CD14-positive monocyte (primary cell): ENCODE results near the gene EML4. TPM values are rescaled to one million over a fixed set of nuclear protein-coding genes. Genes with fewer than 3 reads are reported as not detected.

Experiments used
- DNase-seq, 3 donors: peaks; one replicate each; pipeline ENCODE4 v3.0.0-alpha.2; 2011 to 2022
- H2AFZ ChIP-seq: 2 replicates; pipeline ENCODE4 v1.6.0; 2012; ENCODE audit warnings: mild to moderate bottlenecking, low read depth, low read length, inconsistent platforms; ENCODE audit not compliant: insufficient read depth, poor library complexity, severe bottlenecking
- H3K27ac ChIP-seq, 2 donors: 1 replicate in 1 of 2; 2 replicates in 1 of 2; pipeline ENCODE4 v1.5.1; 2012 to 2013; ENCODE audit warnings: low read length in 2 of 2, control low read depth in 1 of 2, inconsistent platforms in 1 of 2, low read depth in 1 of 2, mild to moderate bottlenecking in 1 of 2
- H3K27me3 ChIP-seq, 2 donors: one replicate each; pipeline versions ENCODE4 v1.6.0 to v1.6.1; 2011 to 2013; ENCODE audit warnings: low read length in 2 of 2; ENCODE audit not compliant: control insufficient read depth in 2 of 2, insufficient read depth in 2 of 2
- H3K36me3 ChIP-seq, 2 donors: replicated peaks in 1 of 2; 1 replicate in 1 of 2; 2 replicates in 1 of 2; pipeline versions ENCODE4 v1.5.1 to v1.6.1; 2012 to 2013; ENCODE audit warnings: low read length in 2 of 2, control low read depth in 1 of 2, inconsistent platforms in 1 of 2, mild to moderate bottlenecking in 1 of 2; ENCODE audit not compliant: insufficient read depth in 2 of 2, control insufficient read depth in 1 of 2
- H3K4me1 ChIP-seq, 2 donors: 1 replicate in 1 of 2; 2 replicates in 1 of 2; pipeline versions ENCODE4 v1.5.1 to v1.6.1; 2012 to 2013; ENCODE audit warnings: low read length in 2 of 2, control low read depth in 1 of 2, inconsistent platforms in 1 of 2, mild to moderate bottlenecking in 1 of 2, moderate library complexity in 1 of 2; ENCODE audit not compliant: insufficient read depth in 2 of 2, control insufficient read depth in 1 of 2
- H3K4me2 ChIP-seq: replicated peaks from 2 replicates; pipeline ENCODE3; 2012; ENCODE audit warnings: low read length, moderate library complexity, mild to moderate bottlenecking; ENCODE audit not compliant: poor library complexity, severe bottlenecking; ENCODE audit errors: extremely low read depth
- H3K4me3 ChIP-seq, 3 experiments: fragments of 200-600 bp in 1 of 3; sonication (generic) in 1 of 3; replicated peaks in 1 of 3; 1 replicate in 2 of 3; 2 replicates in 1 of 3; pipeline ENCODE4 v1.5.1; 2011 to 2013; ENCODE audit warnings: low read length in 3 of 3, mild to moderate bottlenecking in 3 of 3, control low read depth in 2 of 3, low read depth in 2 of 3, inconsistent platforms in 1 of 3, moderate library complexity in 1 of 3
- H3K79me2 ChIP-seq: 2 replicates; pipeline ENCODE4 v1.6.0; 2012; ENCODE audit warnings: mild to moderate bottlenecking, control low read depth, inconsistent platforms, low read length, moderate library complexity; ENCODE audit not compliant: insufficient read depth
- H3K9ac ChIP-seq: 2 replicates; pipeline ENCODE4 v1.6.0; 2017; ENCODE audit warnings: low read length, mild to moderate bottlenecking; ENCODE audit not compliant: insufficient read depth, poor library complexity, severe bottlenecking
- H3K9me3 ChIP-seq, 2 donors: replicated peaks in 1 of 2; 1 replicate in 1 of 2; 2 replicates in 1 of 2; pipeline versions ENCODE4 v1.5.1 to v1.6.1; 2012 to 2013; ENCODE audit warnings: low read length in 2 of 2, control low read depth in 1 of 2; ENCODE audit not compliant: control insufficient read depth in 1 of 2, insufficient read depth in 1 of 2
- H4K20me1 ChIP-seq: 2 replicates; pipeline ENCODE4 v1.6.0; 2012; ENCODE audit warnings: mild to moderate bottlenecking, low read length, control low read depth, moderate library complexity; ENCODE audit not compliant: insufficient read depth
- H3K27ac Mint-ChIP-seq, 7 donors: one replicate each; pipeline ENCODE4 v1.8.0; 2020; ENCODE audit warnings: mild to moderate bottlenecking in 7 of 7, mixed read lengths in 7 of 7, moderate library complexity in 6 of 7, inconsistent platforms in 2 of 7
- H3K27me3 Mint-ChIP-seq, 3 donors: one replicate each; pipeline ENCODE4 v1.8.0; 2021 to 2022; ENCODE audit warnings: low read depth in 3 of 3, mild to moderate bottlenecking in 3 of 3, mixed read lengths in 3 of 3, moderate library complexity in 3 of 3, inconsistent platforms in 1 of 3
- H3K36me3 Mint-ChIP-seq, 2 donors: one replicate each; pipeline ENCODE4 v1.8.0; 2020; ENCODE audit warnings: mixed read lengths in 2 of 2, inconsistent platforms in 1 of 2, mild to moderate bottlenecking in 1 of 2
- H3K4me1 Mint-ChIP-seq: one replicate; pipeline ENCODE4 v1.8.0; 2020; ENCODE audit warnings: mild to moderate bottlenecking, mixed read lengths
- H3K4me3 Mint-ChIP-seq, 2 donors: one replicate each; pipeline ENCODE4 v1.8.0; 2020; ENCODE audit warnings: mild to moderate bottlenecking in 2 of 2, mixed read lengths in 2 of 2, moderate library complexity in 1 of 2
- H3K9me3 Mint-ChIP-seq, 7 donors: one replicate each; pipeline ENCODE4 v1.8.0; 2020 to 2022; ENCODE audit warnings: mixed read lengths in 7 of 7, mild to moderate bottlenecking in 6 of 7, moderate library complexity in 6 of 7, inconsistent platforms in 2 of 7
- WGBS: methylation state at CpG from one replicate; pipeline ENCODE4 v1.1.5; 2013; ENCODE audit warnings: missing lambda C conversion rate; ENCODE audit not compliant: insufficient coverage; 5-methylcytosine and 5-hydroxymethylcytosine counted together
- intact Hi-C, 2 donors: fragments of 100-400 bp; cut with micrococcal nuclease; formaldehyde crosslinking; loops; one replicate each; pipeline versions ENCODE4 v1.15.0 to v1.15.1; 2023
- polyA plus RNA-seq, 3 donors: library from polyadenylated mRNA; depleted of rRNA in 1 of 3; unstranded in 2 of 3; stranded (reverse) in 1 of 3; fragments of 300-500 nt in 2 of 3; fragments of >200 nt in 1 of 3; fragmentation: Illumina TruSeq in 2 of 3; gene quantifications; 1 replicate in 2 of 3; 2 replicates in 1 of 3; pipeline ENCODE4 v1.2.3, GENCODE V29; 2012 to 2021
- TF ChIP-seq, protein P1 (sequence below): fragments of 200-600 bp; IDR thresholded peaks from one replicate; pipeline ENCODE4 v1.8.0; 2022; ENCODE audit warnings: antibody characterized with exemption, mild to moderate bottlenecking

Gene EML4
- polyA plus RNA-seq, 3 donors: 11.5 to 24.3 (median 15.0) TPM

DNA sequence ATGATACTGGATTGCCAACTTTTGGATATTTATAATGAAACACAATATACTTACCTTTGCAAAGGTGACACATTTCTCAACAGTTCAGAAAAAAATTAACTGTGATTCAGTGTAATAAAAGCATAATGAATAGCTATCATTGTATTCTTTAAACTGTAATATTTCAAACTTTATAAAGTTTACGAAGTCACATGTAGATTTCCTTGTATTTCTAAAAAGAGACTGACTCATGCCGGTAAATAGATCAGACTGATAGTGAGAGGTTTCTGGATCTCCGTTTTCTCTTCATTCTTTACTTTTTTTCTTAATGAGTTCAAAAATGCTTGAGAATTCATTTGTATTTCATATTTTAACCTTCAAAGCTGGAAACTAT lies 70.1 kb downstream of the EML4 start:
- Histone ChIP-seq H3K36me3 (no peaks in the 10 kb centered on the region), H3K9ac (no peak overlapping the region), H3K4me2 (no peak overlapping the region), H3K27ac (no peak overlapping the region), H3K79me2 (peaks cover 32% of the 10 kb centered on the region), H3K4me3 (no peak overlapping the region), H3K4me1 (peaks cover 7 to 11% of the 10 kb centered on the region in 2 donors), H4K20me1 (peaks cover 86% of the 10 kb centered on the region), H3K9me3 (no peaks in the 10 kb centered on the region), H3K27me3 (no peaks in the 10 kb centered on the region), H2AFZ (no peak overlapping the region)
- peaks cover 16% of the 10 kb centered on the region for H3K4me1 Mint-ChIP-seq
- no peaks in the 10 kb centered on the region for H3K27me3 Mint-ChIP-seq
- intact Hi-C loops: no loop called here
- TF ChIP-seq, protein P1, sequence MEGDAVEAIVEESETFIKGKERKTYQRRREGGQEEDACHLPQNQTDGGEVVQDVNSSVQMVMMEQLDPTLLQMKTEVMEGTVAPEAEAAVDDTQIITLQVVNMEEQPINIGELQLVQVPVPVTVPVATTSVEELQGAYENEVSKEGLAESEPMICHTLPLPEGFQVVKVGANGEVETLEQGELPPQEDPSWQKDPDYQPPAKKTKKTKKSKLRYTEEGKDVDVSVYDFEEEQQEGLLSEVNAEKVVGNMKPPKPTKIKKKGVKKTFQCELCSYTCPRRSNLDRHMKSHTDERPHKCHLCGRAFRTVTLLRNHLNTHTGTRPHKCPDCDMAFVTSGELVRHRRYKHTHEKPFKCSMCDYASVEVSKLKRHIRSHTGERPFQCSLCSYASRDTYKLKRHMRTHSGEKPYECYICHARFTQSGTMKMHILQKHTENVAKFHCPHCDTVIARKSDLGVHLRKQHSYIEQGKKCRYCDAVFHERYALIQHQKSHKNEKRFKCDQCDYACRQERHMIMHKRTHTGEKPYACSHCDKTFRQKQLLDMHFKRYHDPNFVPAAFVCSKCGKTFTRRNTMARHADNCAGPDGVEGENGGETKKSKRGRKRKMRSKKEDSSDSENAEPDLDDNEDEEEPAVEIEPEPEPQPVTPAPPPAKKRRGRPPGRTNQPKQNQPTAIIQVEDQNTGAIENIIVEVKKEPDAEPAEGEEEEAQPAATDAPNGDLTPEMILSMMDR: no peak
- DNase-seq: no peak
- no peak overlapping the region for H3K27ac Mint-ChIP-seq
- H3K36me3 Mint-ChIP-seq: peaks cover 0 to 1% of the 10 kb centered on the region in 2 donors
- no peaks in the 10 kb centered on the region for H3K9me3 Mint-ChIP-seq
- H3K4me3 Mint-ChIP-seq: no peak overlapping the region
- WGBS: no CpG with 5 or more reads among the region's 3 CpGs

DNA sequence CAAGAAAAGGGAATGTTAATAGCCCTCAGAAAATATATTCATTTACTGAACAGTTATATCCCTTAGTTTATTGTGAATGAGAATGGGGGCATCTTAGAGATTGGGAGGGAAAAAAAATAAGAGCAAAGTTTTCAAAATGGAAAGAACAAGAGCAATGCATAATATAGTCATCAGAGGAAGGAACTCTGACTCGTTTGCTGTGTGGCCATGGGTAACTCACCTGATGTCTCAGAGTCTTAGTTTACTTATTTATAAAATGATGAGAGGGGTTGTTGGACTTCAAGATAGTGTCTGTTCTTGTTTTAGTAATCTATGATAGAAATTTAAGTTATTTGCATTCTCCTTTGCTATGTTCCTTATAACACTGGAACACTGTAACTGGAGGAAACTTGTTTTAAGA lies 70.7 kb downstream of the EML4 start:
- H3K4me2 ChIP-seq: no peak overlapping the region
- H3K79me2 ChIP-seq: peaks cover 31% of the 10 kb centered on the region
- DNase-seq: no peak
- H3K4me1 ChIP-seq: peaks cover 7 to 11% of the 10 kb centered on the region in 2 donors
- H3K36me3 ChIP-seq: no peaks in the 10 kb centered on the region
- no peaks in the 10 kb centered on the region for H3K9me3 ChIP-seq
- H3K27ac Mint-ChIP-seq: no peak overlapping the region
- WGBS: no CpG with 5 or more reads among the region's 1 CpG
- no peaks in the 10 kb centered on the region for H3K9me3 Mint-ChIP-seq
- H4K20me1 ChIP-seq: peaks cover 85% of the 10 kb centered on the region
- intact Hi-C loops: no loop called here
- H2AFZ ChIP-seq: no peak overlapping the region
- H3K27me3 Mint-ChIP-seq: no peaks in the 10 kb centered on the region
- no peaks in the 10 kb centered on the region for H3K27me3 ChIP-seq
- no peaks in the 10 kb centered on the region for H3K36me3 Mint-ChIP-seq
- H3K4me3 Mint-ChIP-seq: no peak overlapping the region
- H3K4me1 Mint-ChIP-seq: peaks cover 16% of the 10 kb centered on the region
- H3K4me3 ChIP-seq: no peak overlapping the region
- no peak overlapping the region for H3K9ac ChIP-seq
- no peak overlapping the region for H3K27ac ChIP-seq
- TF ChIP-seq, protein P1: no peak
